ENCODE measurements around the gene ADAMTS12. TPM values are rescaled to one million over a fixed set of nuclear protein-coding genes. Genes with fewer than 3 reads are reported as not detected.

ADAMTS12 gene
- total and polyA plus RNA-seq, 10 of the 15 experiments (the other 5 are each of a cell fraction or from before 2014, with no cell fraction given), result 0.11 to 35.8 (median 20.7) TPM

DNA sequence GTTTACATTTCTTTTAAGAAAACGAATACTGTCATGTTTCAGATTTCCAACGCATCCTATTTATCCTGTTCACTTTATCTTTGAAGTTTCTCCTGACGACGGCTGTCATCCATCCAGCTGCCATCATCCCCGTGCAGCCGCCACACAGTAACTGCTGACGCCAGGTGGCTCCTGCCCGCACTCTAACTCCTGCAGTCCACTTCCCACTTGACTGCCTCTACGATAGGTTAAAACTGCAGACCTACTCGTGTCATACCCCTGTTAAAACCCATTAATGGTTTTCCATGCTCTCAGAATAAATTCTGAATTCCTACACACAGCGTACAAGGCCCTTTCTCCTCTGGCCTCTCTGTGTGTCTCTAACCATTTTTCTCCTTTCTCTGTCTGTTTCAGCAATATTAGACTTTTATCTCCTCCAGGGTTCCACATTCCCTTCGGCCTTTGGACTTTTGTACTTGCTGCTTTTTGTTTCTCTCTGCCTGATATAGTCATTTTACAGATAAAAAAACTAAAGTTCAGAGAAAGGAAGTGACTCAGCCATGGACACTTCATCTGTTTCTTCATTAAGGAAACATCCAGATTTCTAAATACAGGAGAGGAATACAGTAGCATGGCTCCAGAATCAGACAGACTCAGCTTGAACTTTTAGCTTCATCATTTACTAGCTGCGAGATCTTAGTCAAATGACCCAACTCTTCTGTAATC, 84.9 kb downstream of the ADAMTS12 start:
- Histone ChIP-seq H2AFZ (ENCODE audit: control insufficient read depth, low read depth, low read length) (no peak overlapping the region), H3K36me3 (ENCODE audit: control insufficient read depth in 2 of 2, insufficient read depth in 2 of 2, low read length in 1 of 2) (peaks cover 0 to 1% of the 10 kb centered on the region in 2 experiments; a peak in 1 of 4 replicates), H3K4me1 (ENCODE audit: control insufficient read depth, insufficient read depth, low read length) (no peaks in the 10 kb centered on the region; the same call in 1 of the 2 replicates), H4K20me1 (ENCODE audit: control insufficient read depth, insufficient read depth) (no peaks in the 10 kb centered on the region), H3K4me3 (no peak overlapping the region), H3K27ac (ENCODE audit: control insufficient read depth, insufficient read depth) (no peak overlapping the region), H3K9me3 (replicated peaks; ENCODE audit: control insufficient read depth, insufficient read depth, low read length) (no peaks in the 10 kb centered on the region; the same call in 2 of the 3 replicates), H3K4me2 (ENCODE audit: control insufficient read depth, insufficient read depth) (no peak overlapping the region), H3K79me2 (ENCODE audit: control insufficient read depth, insufficient read depth, low read length) (no peaks in the 10 kb centered on the region), H3K9ac (ENCODE audit: control insufficient read depth, insufficient read depth, low read length) (no peak overlapping the region), H3K27me3 (replicated peaks in 1 of 2; ENCODE audit: control insufficient read depth in 2 of 2, insufficient read depth in 2 of 2, low read length in 1 of 2) (no peaks in the 10 kb centered on the region)
- ChIA-PET CTCF (no interaction called here), RAD21 (ENCODE audit: unreplicated experiment) (no interaction called here), SMC1A (ENCODE audit: uncharacterized antibody, unreplicated experiment) (no interaction called here), POLR2A (interaction anchor here (0.6 kb wide), 1 partner anchor 985 kb away, joined by 3 read pairs; no protein-coding TSS in a partner anchor)
- BruUV-seq (replicated peaks), result no TSS peak
- intact Hi-C loops (cut with micrococcal nuclease; ENCODE audit: unreplicated experiment), result no loop called here
- WGBS (ENCODE audit: insufficient coverage, insufficient replicate concordance, low lambda C conversion rate, missing lambda C conversion rate), result 88% methylated on average over 13 of the region's 13 CpGs
- DNase-seq (ENCODE audit: low read depth, low spot score) (no peak), FAIRE-seq (no peak), ATAC-seq (no peak)
- in situ Hi-C loops (cut with MboI), result no loop called here
- TF ChIP-seq, protein P1, sequence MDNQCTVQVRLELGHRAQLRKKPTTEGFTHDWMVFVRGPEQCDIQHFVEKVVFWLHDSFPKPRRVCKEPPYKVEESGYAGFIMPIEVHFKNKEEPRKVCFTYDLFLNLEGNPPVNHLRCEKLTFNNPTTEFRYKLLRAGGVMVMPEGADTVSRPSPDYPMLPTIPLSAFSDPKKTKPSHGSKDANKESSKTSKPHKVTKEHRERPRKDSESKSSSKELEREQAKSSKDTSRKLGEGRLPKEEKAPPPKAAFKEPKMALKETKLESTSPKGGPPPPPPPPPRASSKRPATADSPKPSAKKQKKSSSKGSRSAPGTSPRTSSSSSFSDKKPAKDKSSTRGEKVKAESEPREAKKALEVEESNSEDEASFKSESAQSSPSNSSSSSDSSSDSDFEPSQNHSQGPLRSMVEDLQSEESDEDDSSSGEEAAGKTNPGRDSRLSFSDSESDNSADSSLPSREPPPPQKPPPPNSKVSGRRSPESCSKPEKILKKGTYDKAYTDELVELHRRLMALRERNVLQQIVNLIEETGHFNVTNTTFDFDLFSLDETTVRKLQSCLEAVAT (IDR thresholded peaks at IDR 0.05), result no peak
- TF ChIP-seq STAT1 (conservative IDR thresholded peaks at IDR 0.05), result no peak
- TF ChIP-seq, protein P2, sequence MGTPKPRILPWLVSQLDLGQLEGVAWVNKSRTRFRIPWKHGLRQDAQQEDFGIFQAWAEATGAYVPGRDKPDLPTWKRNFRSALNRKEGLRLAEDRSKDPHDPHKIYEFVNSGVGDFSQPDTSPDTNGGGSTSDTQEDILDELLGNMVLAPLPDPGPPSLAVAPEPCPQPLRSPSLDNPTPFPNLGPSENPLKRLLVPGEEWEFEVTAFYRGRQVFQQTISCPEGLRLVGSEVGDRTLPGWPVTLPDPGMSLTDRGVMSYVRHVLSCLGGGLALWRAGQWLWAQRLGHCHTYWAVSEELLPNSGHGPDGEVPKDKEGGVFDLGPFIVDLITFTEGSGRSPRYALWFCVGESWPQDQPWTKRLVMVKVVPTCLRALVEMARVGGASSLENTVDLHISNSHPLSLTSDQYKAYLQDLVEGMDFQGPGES (IDR thresholded peaks at IDR 0.05), result no peak
- no peak for TF ChIP-seq FOS (IDR thresholded peaks at IDR 0.05; ENCODE audit: borderline replicate concordance, extremely low read depth, insufficient read length)
- TF ChIP-seq SIN3A (IDR thresholded peaks at IDR 0.05; ENCODE audit: low read depth, low read length), result no peak
- no peak for TF ChIP-seq NR2C1 (IDR thresholded peaks at IDR 0.05)
- no peak for TF ChIP-seq TAF1 (IDR thresholded peaks at IDR 0.05; ENCODE audit: borderline replicate concordance, low read depth, low read length)
- no peak for TF ChIP-seq KDM1A (IDR thresholded peaks at IDR 0.05; ENCODE audit: borderline replicate concordance)
- TF ChIP-seq SMAD1 (IDR thresholded peaks at IDR 0.05; ENCODE audit: low read depth, partially characterized antibody), result no peak
- TF ChIP-seq, protein P3, sequence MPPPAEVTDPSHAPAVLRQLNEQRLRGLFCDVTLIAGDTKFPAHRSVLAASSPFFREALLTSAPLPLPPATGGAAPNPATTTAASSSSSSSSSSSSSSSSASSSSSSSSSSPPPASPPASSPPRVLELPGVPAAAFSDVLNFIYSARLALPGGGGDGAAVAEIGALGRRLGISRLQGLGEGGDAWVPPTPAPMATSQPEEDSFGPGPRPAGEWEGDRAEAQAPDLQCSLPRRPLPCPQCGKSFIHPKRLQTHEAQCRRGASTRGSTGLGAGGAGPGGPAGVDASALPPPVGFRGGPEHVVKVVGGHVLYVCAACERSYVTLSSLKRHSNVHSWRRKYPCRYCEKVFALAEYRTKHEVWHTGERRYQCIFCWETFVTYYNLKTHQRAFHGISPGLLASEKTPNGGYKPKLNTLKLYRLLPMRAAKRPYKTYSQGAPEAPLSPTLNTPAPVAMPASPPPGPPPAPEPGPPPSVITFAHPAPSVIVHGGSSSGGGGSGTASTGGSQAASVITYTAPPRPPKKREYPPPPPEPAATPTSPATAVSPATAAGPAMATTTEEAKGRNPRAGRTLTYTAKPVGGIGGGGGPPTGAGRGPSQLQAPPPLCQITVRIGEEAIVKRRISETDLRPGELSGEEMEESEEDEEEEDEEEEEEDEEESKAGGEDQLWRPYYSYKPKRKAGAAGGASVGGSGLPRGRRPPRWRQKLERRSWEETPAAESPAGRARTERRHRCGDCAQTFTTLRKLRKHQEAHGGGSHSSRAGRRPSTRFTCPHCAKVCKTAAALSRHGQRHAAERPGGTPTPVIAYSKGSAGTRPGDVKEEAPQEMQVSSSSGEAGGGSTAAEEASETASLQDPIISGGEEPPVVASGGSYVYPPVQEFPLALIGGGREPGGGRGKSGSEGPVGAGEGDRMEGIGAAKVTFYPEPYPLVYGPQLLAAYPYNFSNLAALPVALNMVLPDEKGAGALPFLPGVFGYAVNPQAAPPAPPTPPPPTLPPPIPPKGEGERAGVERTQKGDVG (CRISPR knock-in tag; IDR thresholded peaks at IDR 0.05), result no peak
- TF ChIP-seq PAX5 (IDR thresholded peaks at IDR 0.05; ENCODE audit: borderline replicate concordance, low read depth, low read length), result no peak
- TF ChIP-seq SUPT20H (IDR thresholded peaks at IDR 0.05; ENCODE audit: borderline replicate concordance, control insufficient read depth, low read depth, low read length), result no peak
- TF ChIP-seq HDGF (IDR thresholded peaks at IDR 0.05), result no peak
- no peak for TF ChIP-seq STAT3 (IDR thresholded peaks at IDR 0.05; ENCODE audit: low read depth, low read length)
- TF ChIP-seq, protein P4, sequence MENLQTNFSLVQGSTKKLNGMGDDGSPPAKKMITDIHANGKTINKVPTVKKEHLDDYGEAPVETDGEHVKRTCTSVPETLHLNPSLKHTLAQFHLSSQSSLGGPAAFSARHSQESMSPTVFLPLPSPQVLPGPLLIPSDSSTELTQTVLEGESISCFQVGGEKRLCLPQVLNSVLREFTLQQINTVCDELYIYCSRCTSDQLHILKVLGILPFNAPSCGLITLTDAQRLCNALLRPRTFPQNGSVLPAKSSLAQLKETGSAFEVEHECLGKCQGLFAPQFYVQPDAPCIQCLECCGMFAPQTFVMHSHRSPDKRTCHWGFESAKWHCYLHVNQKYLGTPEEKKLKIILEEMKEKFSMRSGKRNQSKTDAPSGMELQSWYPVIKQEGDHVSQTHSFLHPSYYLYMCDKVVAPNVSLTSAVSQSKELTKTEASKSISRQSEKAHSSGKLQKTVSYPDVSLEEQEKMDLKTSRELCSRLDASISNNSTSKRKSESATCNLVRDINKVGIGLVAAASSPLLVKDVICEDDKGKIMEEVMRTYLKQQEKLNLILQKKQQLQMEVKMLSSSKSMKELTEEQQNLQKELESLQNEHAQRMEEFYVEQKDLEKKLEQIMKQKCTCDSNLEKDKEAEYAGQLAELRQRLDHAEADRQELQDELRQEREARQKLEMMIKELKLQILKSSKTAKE (IDR thresholded peaks at IDR 0.05; ENCODE audit: low read depth, poor library complexity, severe bottlenecking), result no peak
- no peak for TF ChIP-seq RELA (IDR thresholded peaks at IDR 0.05; ENCODE audit: borderline replicate concordance, partially characterized antibody)
- no peak for TF ChIP-seq SMAD5 (IDR thresholded peaks at IDR 0.05; ENCODE audit: low read depth)
